HEK293 (cell line): Measurements from ENCODE around the gene PKP3.

ENCODE experiments used
- CTCF ChIA-PET: fragments of 350-600 bp; formaldehyde crosslinking; extraction: SDS; loops from one replicate; lab custom pipeline; 2021; ENCODE audit warnings: antibody characterized with exemption; lab: Yijun Ruan, JAX
- POLR2A ChIA-PET: fragments of 300-600 bp; formaldehyde crosslinking; extraction: SDS; loops from one replicate; lab custom pipeline; 2020; ENCODE audit warnings: antibody characterized with exemption, inconsistent platforms; lab: Yijun Ruan, JAX
- H3K27ac ChIP-seq: fragments of 200-500 bp; sonication (Bioruptor generic); 2 replicates; pipeline ENCODE4 v1.5.1; 2014; ENCODE audit warnings: low read depth, low read length, control low read depth, inconsistent platforms; ENCODE audit errors: extremely low read depth
- H3K36me3 ChIP-seq, 2 experiments: fragments of 200-500 bp in 1 of 2; sonication (Bioruptor generic) in 1 of 2; 1 replicate in 1 of 2; 2 replicates in 1 of 2; pipeline ENCODE4 v1.5.1; 2014 to 2017; ENCODE audit warnings: inconsistent platforms in 2 of 2, low read length in 2 of 2; ENCODE audit not compliant: control insufficient read depth in 2 of 2, insufficient read depth in 1 of 2
- H3K4me1 ChIP-seq: fragments of 200-500 bp; sonication (Bioruptor generic); 2 replicates; pipeline ENCODE4 v1.5.1; 2014; ENCODE audit warnings: mild to moderate bottlenecking, low read length, inconsistent platforms; ENCODE audit not compliant: control insufficient read depth, insufficient read depth
- H3K4me3 ChIP-seq: 2 replicates; pipeline ENCODE4 v1.5.1; 2011; ENCODE audit warnings: low read depth, mild to moderate bottlenecking, control low read depth, low read length, moderate library complexity
- H3K9me3 ChIP-seq: fragments of 200-500 bp; sonication (Bioruptor generic); 2 replicates; pipeline ENCODE4 v1.5.1; 2014; ENCODE audit warnings: low read depth, low read length, inconsistent platforms; ENCODE audit not compliant: control insufficient read depth, insufficient read depth
- GFI1B ChIP-seq: fragments of 450-650 bp; formaldehyde crosslinking; IDR thresholded peaks from 2 replicates; pipeline ENCODE4 v1.5.1; 2016; ENCODE audit warnings: missing biosample characterization, missing genetic modification characterization
- GLIS1 ChIP-seq: fragments of 450-650 bp; formaldehyde crosslinking; IDR thresholded peaks from 2 replicates; pipeline ENCODE4 v1.5.1; 2016; ENCODE audit warnings: missing biosample characterization, missing genetic modification characterization
- GLIS2 ChIP-seq: fragments of 450-650 bp; formaldehyde crosslinking; IDR thresholded peaks from 2 replicates; pipeline ENCODE4 v1.5.1; 2016; ENCODE audit warnings: missing biosample characterization, missing genetic modification characterization
- KLF1 ChIP-seq: fragments of 450-650 bp; formaldehyde crosslinking; IDR thresholded peaks from 2 replicates; pipeline ENCODE4 v1.5.1; 2016; ENCODE audit warnings: missing biosample characterization, missing genetic modification characterization
- KLF8 ChIP-seq: fragments of 450-650 bp; formaldehyde crosslinking; IDR thresholded peaks from 2 replicates; pipeline ENCODE4 v1.5.1; 2016; ENCODE audit warnings: missing biosample characterization, missing genetic modification characterization
- SP2 ChIP-seq: fragments of 450-650 bp; formaldehyde crosslinking; IDR thresholded peaks from 2 replicates; pipeline ENCODE4 v1.5.1; 2016; ENCODE audit warnings: missing biosample characterization, missing genetic modification characterization
- SP3 ChIP-seq: fragments of 450-650 bp; formaldehyde crosslinking; IDR thresholded peaks from 2 replicates; pipeline ENCODE4 v1.5.1; 2016; ENCODE audit warnings: missing biosample characterization, missing genetic modification characterization
- ZBTB8A ChIP-seq: fragments of 450-650 bp; formaldehyde crosslinking; IDR thresholded peaks from 2 replicates; pipeline ENCODE4 v1.5.1; 2016; ENCODE audit warnings: missing biosample characterization, missing genetic modification characterization
- ZFP69B ChIP-seq: fragments of 450-650 bp; formaldehyde crosslinking; IDR thresholded peaks from 2 replicates; pipeline ENCODE4 v1.5.1; 2016; ENCODE audit warnings: missing biosample characterization, missing genetic modification characterization
- ZIC2 ChIP-seq: fragments of 450-650 bp; formaldehyde crosslinking; IDR thresholded peaks from 2 replicates; pipeline ENCODE4 v1.5.1; 2016; ENCODE audit warnings: missing biosample characterization, missing genetic modification characterization
- ZNF169 ChIP-seq: fragments of 450-650 bp; formaldehyde crosslinking; IDR thresholded peaks from 2 replicates; pipeline ENCODE4 v1.5.1; 2016; ENCODE audit warnings: missing biosample characterization, missing genetic modification characterization
- ZNF19 ChIP-seq: fragments of 450-650 bp; formaldehyde crosslinking; IDR thresholded peaks from 2 replicates; pipeline ENCODE4; 2016; ENCODE audit warnings: missing biosample characterization, missing genetic modification characterization, low read depth
- ZNF202 ChIP-seq: fragments of 450-650 bp; formaldehyde crosslinking; IDR thresholded peaks from 2 replicates; pipeline ENCODE4 v1.5.1; 2016; ENCODE audit warnings: missing biosample characterization, missing genetic modification characterization, borderline replicate concordance
- ZNF248 ChIP-seq: fragments of 450-650 bp; formaldehyde crosslinking; IDR thresholded peaks from 2 replicates; pipeline ENCODE4 v1.5.1; 2017; ENCODE audit warnings: missing biosample characterization, missing genetic modification characterization
- ZNF335 ChIP-seq: fragments of 450-650 bp; formaldehyde crosslinking; conservative IDR thresholded peaks from 2 replicates; pipeline ENCODE4 v1.5.1; 2016; ENCODE audit warnings: missing biosample characterization, missing genetic modification characterization
- ZNF433 ChIP-seq: fragments of 450-650 bp; formaldehyde crosslinking; IDR thresholded peaks from 2 replicates; pipeline ENCODE4 v1.5.1; 2016; ENCODE audit warnings: missing biosample characterization, missing genetic modification characterization, low read depth
- ZNF514 ChIP-seq: fragments of 450-650 bp; formaldehyde crosslinking; IDR thresholded peaks from 2 replicates; pipeline ENCODE4 v1.5.1; 2016; ENCODE audit warnings: missing biosample characterization, missing genetic modification characterization
- ZNF600 ChIP-seq: fragments of 450-650 bp; formaldehyde crosslinking; IDR thresholded peaks from 2 replicates; pipeline ENCODE4 v1.5.1; 2016; ENCODE audit warnings: missing biosample characterization, missing genetic modification characterization
- ZNF707 ChIP-seq: fragments of 450-650 bp; formaldehyde crosslinking; IDR thresholded peaks from 2 replicates; pipeline ENCODE4 v1.5.1; 2016; ENCODE audit warnings: missing biosample characterization, missing genetic modification characterization
- TF ChIP-seq, protein P1 (sequence below): fragments of 450-650 bp; formaldehyde crosslinking; IDR thresholded peaks from 2 replicates; pipeline ENCODE4 v1.5.1; 2016; ENCODE audit warnings: missing biosample characterization, missing genetic modification characterization
- TF ChIP-seq, protein P2 (sequence below): fragments of 450-650 bp; formaldehyde crosslinking; IDR thresholded peaks from 2 replicates; pipeline ENCODE4 v1.5.1; 2016; ENCODE audit warnings: missing biosample characterization, missing genetic modification characterization
- TF ChIP-seq, protein P3 (sequence below): fragments of 450-650 bp; formaldehyde crosslinking; IDR thresholded peaks from 2 replicates; pipeline ENCODE4 v1.5.1; 2016; ENCODE audit warnings: missing biosample characterization, missing genetic modification characterization
- TF ChIP-seq, protein P4 (sequence below): fragments of 450-650 bp; formaldehyde crosslinking; IDR thresholded peaks from 2 replicates; pipeline ENCODE4 v1.5.1; 2017; ENCODE audit warnings: missing biosample characterization, mild to moderate bottlenecking, missing genetic modification characterization, moderate library complexity

Gene PKP3

DNA sequence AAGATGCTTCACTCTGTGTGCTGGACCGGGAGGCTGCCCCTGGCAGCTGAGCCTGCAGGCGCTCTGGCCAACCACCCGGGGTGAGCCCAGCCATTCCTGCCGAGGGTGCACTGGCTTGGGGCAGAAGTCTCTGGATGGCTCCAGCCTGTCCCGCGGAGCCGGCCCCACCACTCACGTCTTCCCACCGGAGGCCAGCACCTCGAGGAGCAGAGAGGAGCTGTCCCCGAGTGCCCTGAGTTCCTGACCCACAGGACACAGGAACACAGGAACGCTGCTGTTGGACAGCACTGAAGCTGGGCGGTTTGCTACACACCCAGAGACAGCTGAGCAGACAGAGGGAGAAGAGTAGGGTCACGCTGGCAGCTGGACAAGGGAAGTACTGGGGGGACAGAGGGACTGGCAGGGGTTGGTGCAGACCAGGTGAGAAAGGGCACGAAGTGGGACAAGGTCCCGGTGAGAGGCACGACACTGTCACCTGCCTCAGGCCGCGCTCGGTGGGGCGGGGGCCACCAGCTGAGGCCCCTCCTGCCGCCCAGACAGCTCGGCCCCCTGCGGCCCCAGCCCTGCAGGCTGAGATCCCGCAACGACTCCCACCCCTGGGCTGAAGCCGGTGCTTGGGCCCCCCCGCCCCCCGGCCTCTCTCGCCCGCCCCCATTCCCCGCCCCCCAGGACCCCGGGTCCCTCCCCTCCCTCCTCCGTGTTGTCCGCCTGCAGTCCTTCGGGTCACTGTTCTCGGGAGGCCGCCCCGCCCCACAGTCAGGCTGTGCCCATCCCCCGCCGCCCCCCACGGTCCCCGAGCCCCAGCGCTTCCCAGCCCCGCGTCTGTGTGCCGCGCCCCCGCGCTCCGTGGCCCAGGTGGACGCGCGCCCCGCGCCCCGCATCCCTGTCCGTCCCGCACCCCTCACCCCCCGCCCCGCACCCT, 25.3 kb upstream of the PKP3 start:
- no peak overlapping the region; the same call in none of the 2 replicates for H3K4me3 ChIP-seq
- TF ChIP-seq KLF8 (tag by site-specific recombination) (peak; percentile 19; the same call in 1 of the 2 replicates), SP2 (tag by site-specific recombination) (0 out of 2 replicates have a peak, but pooled peaks have one; percentile 5), ZBTB8A (tag by site-specific recombination) (no peak), ZFP69B (peak; percentile 7; the same call in 1 of the 2 replicates), GLIS1 (peak; percentile 91), ZNF514 (tag by site-specific recombination) (no peak), ZNF600 (tag by site-specific recombination) (0 out of 2 replicates have a peak, but pooled peaks have one; percentile 33), ZNF19 (tag by site-specific recombination) (no peak), ZNF202 (tag by site-specific recombination) (no peak), ZNF169 (tag by site-specific recombination) (no peak), GFI1B (tag by site-specific recombination) (no peak), SP3 (tag by site-specific recombination) (peak; percentile 33; the same call in 1 of the 2 replicates), ZIC2 (tag by site-specific recombination) (peak; percentile 56; the same call in 1 of the 2 replicates), ZNF433 (tag by site-specific recombination) (no peak), ZNF707 (tag by site-specific recombination) (no peak), ZNF335 (tag by site-specific recombination) (peak; percentile 58), ZNF248 (tag by site-specific recombination) (no peak), KLF1 (tag by site-specific recombination) (peak; percentile 44; the same call in 1 of the 2 replicates), GLIS2 (tag by site-specific recombination) (peak; percentile 73)
- TF ChIP-seq, protein P1, sequence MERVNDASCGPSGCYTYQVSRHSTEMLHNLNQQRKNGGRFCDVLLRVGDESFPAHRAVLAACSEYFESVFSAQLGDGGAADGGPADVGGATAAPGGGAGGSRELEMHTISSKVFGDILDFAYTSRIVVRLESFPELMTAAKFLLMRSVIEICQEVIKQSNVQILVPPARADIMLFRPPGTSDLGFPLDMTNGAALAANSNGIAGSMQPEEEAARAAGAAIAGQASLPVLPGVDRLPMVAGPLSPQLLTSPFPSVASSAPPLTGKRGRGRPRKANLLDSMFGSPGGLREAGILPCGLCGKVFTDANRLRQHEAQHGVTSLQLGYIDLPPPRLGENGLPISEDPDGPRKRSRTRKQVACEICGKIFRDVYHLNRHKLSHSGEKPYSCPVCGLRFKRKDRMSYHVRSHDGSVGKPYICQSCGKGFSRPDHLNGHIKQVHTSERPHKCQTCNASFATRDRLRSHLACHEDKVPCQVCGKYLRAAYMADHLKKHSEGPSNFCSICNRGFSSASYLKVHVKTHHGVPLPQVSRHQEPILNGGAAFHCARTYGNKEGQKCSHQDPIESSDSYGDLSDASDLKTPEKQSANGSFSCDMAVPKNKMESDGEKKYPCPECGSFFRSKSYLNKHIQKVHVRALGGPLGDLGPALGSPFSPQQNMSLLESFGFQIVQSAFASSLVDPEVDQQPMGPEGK, result peak; percentile 71
- TF ChIP-seq, protein P2, sequence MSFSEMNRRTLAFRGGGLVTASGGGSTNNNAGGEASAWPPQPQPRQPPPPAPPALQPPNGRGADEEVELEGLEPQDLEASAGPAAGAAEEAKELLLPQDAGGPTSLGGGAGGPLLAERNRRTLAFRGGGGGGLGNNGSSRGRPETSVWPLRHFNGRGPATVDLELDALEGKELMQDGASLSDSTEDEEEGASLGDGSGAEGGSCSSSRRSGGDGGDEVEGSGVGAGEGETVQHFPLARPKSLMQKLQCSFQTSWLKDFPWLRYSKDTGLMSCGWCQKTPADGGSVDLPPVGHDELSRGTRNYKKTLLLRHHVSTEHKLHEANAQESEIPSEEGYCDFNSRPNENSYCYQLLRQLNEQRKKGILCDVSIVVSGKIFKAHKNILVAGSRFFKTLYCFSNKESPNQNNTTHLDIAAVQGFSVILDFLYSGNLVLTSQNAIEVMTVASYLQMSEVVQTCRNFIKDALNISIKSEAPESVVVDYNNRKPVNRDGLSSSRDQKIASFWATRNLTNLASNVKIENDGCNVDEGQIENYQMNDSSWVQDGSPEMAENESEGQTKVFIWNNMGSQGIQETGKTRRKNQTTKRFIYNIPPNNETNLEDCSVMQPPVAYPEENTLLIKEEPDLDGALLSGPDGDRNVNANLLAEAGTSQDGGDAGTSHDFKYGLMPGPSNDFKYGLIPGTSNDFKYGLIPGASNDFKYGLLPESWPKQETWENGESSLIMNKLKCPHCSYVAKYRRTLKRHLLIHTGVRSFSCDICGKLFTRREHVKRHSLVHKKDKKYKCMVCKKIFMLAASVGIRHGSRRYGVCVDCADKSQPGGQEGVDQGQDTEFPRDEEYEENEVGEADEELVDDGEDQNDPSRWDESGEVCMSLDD, result 0 out of 2 replicates have a peak, but pooled peaks have one; percentile 19
- TF ChIP-seq, protein P3, sequence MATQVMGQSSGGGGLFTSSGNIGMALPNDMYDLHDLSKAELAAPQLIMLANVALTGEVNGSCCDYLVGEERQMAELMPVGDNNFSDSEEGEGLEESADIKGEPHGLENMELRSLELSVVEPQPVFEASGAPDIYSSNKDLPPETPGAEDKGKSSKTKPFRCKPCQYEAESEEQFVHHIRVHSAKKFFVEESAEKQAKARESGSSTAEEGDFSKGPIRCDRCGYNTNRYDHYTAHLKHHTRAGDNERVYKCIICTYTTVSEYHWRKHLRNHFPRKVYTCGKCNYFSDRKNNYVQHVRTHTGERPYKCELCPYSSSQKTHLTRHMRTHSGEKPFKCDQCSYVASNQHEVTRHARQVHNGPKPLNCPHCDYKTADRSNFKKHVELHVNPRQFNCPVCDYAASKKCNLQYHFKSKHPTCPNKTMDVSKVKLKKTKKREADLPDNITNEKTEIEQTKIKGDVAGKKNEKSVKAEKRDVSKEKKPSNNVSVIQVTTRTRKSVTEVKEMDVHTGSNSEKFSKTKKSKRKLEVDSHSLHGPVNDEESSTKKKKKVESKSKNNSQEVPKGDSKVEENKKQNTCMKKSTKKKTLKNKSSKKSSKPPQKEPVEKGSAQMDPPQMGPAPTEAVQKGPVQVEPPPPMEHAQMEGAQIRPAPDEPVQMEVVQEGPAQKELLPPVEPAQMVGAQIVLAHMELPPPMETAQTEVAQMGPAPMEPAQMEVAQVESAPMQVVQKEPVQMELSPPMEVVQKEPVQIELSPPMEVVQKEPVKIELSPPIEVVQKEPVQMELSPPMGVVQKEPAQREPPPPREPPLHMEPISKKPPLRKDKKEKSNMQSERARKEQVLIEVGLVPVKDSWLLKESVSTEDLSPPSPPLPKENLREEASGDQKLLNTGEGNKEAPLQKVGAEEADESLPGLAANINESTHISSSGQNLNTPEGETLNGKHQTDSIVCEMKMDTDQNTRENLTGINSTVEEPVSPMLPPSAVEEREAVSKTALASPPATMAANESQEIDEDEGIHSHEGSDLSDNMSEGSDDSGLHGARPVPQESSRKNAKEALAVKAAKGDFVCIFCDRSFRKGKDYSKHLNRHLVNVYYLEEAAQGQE (tag by site-specific recombination), result peak; percentile 88
- TF ChIP-seq, protein P4, sequence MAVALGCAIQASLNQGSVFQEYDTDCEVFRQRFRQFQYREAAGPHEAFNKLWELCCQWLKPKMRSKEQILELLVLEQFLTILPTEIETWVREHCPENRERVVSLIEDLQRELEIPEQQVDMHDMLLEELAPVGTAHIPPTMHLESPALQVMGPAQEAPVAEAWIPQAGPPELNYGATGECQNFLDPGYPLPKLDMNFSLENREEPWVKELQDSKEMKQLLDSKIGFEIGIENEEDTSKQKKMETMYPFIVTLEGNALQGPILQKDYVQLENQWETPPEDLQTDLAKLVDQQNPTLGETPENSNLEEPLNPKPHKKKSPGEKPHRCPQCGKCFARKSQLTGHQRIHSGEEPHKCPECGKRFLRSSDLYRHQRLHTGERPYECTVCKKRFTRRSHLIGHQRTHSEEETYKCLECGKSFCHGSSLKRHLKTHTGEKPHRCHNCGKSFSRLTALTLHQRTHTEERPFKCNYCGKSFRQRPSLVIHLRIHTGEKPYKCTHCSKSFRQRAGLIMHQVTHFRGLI (tag by site-specific recombination), result peak; percentile 98
- POLR2A ChIA-PET, result no interaction called here

More for the DNA sequence above, 25.3 kb upstream of the PKP3 start:
- Histone ChIP-seq H3K4me1 (no peaks in the 10 kb centered on the region), H3K36me3 (peaks cover 0 to 25% of the 10 kb centered on the region in 2 experiments; a peak in 1 of 3 replicates), H3K27ac (no peak overlapping the region), H3K9me3 (no peaks in the 10 kb centered on the region)
- CTCF ChIA-PET, result interaction anchor here (1.4 kb wide), 1 partner anchor 59 kb away, joined by 4 read pairs; no protein-coding TSS in a partner anchor
